ENCODE measurements around the gene AKNA.

The AKNA gene

DNA sequence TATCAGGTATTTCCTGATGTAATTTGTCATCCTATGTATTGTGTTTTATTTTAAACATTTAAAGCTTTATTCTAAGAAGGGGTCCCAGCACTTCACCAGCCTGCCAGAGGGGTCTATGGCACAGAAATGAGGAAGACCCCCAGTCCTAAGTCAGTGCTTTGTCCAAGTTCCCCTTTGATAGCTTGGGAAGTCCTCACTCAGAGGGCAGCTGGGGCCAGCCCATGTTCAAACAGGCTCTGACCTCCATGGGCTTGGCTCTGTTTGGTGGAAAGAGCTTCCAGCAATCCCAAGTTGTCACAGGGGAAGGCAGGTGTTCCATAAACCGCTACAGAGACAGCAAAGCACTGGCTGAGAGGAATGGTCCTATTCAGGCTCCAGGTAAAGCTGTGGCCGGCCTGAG, 26.6 kb upstream of the AKNA start:
- DNase-seq (ENCODE audit: low read depth in 2 of 2), result no peak

- no peak for DNase-seq (ENCODE audit: low read depth in 2 of 2)
Measured at GRCh38 chr9:114413861-114414301, 26.1 kb upstream of the AKNA start.

- DNase-seq (ENCODE audit: low read depth in 2 of 2), result no peak
Measured at GRCh38 chr9:114412048-114412683, 24.4 kb upstream of the AKNA start.

DNA sequence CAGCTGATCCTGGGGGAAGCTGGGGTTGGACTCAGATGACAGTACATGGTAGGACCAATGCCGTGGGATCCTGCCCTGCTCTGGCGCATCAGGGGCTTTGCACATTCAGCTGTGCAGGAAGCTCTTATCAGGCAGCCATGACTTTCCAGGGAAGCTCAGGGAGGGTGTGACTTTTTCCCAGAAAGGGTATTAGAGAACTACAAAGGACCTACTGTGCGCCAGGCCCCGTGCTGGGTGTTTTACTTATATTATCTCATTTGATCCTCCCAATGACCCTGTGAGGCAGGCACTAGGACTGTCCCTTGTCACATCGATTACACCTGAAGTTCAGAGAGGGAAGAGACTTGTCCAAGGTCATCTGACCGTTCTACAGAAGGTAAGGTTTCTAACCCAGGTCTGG, 23.7 kb upstream of the AKNA start:
- no peak for DNase-seq (ENCODE audit: low read depth in 2 of 2)

DNA sequence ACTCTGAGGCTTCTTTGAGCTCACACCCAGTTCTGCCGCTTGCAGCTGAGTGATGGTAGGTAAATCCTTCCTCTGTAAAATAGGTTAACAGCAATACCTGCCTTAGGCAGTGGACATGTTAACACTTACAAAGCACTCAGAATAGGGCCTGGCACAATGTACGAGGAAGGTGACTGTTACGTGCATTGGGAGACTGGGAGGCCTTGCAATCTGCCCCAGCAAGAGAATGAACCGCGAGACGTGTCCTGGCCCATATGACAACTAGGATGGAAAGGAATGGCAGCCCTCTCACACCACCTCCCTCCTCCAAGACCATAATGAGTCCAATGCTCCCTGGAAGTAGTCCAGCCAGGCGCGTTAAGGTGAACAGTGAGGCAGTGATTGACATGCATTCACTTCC, 23.1 kb upstream of the AKNA start:
- no peak for DNase-seq (ENCODE audit: low read depth in 2 of 2)

DNA sequence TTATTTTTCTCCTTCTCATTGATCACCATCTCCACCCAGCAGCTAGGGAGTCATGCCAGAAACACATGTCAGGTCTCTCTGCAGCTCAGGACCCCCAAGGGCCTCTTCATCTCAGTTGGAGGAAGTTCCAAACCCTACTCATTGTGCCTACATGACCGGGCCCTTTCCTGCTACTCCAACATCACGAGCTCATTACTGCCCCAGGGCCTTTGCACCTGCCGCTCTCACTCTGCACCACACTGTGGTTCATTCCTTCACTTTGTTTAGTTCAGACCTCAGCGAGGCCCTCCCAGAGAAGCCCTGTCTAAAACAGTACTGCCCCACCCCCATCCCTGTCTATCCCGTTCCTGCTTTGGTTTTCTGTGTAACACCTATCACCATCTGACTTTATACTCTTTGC, 22.1 kb upstream of the AKNA start:
- no peak for DNase-seq (ENCODE audit: low read depth in 2 of 2)

GRCh38 chr9:114409103-114409780, 21.5 kb upstream of the AKNA start:
- no peak for DNase-seq (ENCODE audit: low read depth in 2 of 2)

DNA sequence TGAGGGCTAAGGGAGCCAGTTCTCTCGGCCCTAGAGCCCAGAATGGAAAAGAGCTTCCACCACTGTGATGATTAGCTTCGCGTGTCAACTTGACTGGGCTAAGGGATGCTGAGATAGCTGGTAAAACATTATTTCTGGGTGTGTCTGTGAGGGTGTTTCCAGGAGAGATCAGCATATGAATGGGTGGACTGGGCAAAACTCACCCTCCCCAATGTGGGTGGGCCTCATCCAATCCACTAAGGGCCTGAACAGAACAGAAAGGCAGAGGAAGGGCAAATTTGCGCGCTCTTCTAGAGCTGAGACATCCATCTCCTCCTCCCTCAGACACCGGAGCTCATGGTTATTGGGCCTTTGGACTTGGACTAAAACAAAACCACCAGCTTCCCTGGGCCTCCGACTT, 20.9 kb upstream of the AKNA start:
- DNase-seq (ENCODE audit: low read depth in 2 of 2), result no peak

DNA sequence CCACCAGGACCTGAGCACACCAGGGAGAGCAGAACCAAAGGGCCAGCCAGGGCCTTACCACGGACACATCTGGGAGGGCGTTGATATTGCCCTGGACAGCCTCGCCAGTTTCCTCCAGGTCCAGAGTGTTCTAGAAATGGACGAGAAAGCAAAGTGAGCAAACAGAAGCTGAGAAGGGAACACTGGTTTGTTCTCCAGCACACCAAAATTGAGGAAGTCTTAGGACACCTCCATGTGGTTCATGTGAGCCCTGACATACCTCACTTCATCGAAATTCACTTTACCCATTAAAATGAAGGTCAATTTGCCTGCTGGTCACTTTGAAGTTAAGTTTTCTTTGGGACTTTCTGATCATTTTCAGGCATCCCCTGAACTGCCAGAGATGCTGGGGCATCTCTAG, 20.1 kb upstream of the AKNA start:
- DNase-seq (ENCODE audit: low read depth in 2 of 2), result no peak

- DNase-seq (ENCODE audit: low read depth in 2 of 2), result no peak
Measured at GRCh38 chr9:114406441-114406840, 18.7 kb upstream of the AKNA start.

DNA sequence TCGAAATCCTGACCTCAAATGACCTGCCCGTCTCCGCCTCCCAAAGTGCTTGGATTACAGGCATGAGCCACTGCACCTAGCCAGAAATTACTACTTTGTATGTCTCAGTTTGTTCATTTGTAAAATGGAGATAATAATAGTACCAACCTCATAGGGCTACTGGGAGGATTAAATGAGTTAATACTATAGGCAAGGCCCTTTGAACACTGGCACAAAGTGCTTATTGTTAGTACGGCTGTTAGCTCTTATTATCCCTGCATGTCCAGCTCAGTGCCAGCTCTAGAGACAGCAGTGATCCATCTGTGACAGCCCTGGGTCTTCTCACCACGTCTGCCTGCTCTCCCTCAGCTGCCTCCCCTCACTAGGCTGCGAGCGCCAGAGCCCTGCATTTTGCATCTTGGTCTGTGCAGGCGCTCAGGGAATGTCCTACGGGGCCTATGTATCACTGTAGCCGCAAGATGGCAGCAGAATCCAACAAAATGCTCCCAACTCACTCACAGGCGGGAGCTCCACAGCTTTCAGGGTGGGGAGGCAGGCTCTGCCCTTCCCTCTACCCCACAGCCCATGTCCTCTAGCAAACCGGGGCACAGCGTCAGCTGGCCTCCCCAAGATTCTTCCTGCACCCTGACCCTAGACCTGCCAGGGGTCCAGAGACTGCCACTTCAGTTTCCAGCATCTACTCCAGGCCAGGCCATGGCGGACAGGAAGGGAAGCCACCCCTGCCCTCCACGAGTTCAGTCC, 17.7 kb upstream of the AKNA start:
- DNase-seq (ENCODE audit: low read depth in 2 of 2), result peak; percentile 54 to 56

DNA sequence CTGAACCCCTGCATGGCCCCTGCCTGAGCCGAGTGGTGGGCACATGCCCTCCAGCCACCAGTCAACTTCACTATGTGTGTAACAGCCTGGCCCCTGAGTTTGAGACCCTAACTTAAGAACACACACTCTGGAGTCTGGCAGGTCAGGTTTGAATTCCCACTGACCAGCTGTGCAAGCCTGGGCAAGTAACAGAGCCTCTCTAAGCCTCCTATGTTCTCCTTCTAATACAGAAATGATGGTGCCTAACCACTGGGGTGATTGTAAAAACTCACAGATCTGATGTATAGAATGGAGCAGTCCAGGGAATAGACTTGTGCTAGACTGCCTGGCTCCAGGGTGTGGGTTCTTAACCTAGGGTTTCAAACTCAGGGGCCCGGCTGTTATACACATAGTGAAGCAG, 16.7 kb upstream of the AKNA start:
- no peak for DNase-seq (ENCODE audit: low read depth in 2 of 2)

- DNase-seq (ENCODE audit: low read depth in 2 of 2), result no peak
Measured at GRCh38 chr9:114403153-114403756, 15.5 kb upstream of the AKNA start.

GRCh38 chr9:114401344-114401743, 13.6 kb upstream of the AKNA start:
- no peak for DNase-seq (ENCODE audit: low read depth in 2 of 2)

- no peak for DNase-seq (ENCODE audit: low read depth in 2 of 2)
Measured at GRCh38 chr9:114400772-114401171, 13.0 kb upstream of the AKNA start.

GRCh38 chr9:114400219-114400618, 12.4 kb upstream of the AKNA start:
- no peak for DNase-seq (ENCODE audit: low read depth in 2 of 2)

- no peak for DNase-seq (ENCODE audit: low read depth in 2 of 2)
Measured at GRCh38 chr9:114399381-114399780, 11.6 kb upstream of the AKNA start.

DNA sequence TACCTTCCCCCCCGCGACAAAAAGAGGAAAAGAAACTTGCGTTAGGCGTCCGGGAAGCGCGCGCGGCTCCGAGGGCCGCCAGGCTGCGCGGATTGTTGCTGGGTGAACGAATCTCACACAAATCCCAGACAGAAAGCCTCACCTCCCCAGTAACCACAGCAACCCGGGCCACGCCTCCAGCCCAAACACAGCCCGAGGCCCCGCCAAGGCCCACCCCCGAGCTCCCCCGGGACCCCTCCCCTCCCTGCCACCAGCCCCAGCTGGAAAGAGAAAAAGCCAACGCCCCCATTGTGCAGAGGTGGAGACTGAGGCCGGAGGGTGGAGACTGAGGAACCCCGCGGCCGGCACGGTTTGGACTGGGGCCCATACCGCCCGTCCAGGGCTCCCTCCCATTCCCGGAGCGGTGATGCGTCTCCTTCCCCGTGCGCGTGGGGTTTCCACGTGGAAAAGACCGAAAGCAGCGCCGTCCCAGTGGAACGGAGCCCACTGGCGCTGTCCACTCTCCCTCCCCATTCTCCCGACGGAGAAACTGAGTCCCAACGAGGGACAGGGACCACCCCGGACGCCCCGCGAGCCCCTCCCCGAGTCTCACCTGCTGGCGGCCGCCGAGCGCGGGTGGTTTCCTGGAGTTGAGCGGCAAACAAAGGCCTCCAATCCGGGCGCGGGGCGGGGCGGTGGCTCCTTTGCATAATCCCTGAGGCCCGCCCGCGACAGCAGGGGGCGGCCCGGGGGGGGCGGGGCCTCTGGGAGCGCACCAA, 10.2 kb upstream of the AKNA start:
- DNase-seq (ENCODE audit: low read depth in 2 of 2), result peak; percentile 88 to 93

DNA sequence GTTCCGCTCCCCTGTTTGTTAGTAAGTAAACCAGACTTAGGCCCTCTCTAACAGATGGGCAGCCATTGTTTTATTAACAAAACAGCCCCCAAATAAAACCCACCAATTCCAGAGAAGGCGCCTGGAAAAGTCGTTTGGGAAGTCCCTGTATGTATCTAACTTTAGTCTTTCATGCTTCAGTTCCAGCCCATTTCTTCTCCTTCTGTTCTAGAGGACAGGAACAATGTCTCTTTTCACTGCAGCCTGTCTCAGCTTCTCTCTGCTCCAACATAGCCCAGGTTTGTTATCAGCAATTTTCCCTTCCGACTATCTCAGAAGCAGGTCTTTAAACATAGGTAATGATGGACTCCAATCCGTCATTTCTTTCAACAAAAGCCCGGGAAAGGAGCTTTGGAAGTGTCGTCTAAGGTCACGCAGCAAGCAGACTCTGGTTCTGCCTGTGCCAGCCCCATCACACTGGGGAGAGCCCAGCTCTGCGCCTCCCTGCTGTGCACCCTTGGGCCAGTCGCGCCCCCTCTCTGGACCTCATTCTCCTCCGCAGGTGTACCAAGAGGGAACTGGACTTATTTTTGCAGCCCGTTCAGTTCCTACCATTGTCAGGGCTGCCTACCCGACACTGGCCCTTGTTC, 9.6 kb upstream of the AKNA start:
- no peak for DNase-seq (ENCODE audit: low read depth in 2 of 2)

GRCh38 chr9:114396558-114397218, 8.9 kb upstream of the AKNA start:
- no peak for DNase-seq (ENCODE audit: low read depth in 2 of 2)

DNA sequence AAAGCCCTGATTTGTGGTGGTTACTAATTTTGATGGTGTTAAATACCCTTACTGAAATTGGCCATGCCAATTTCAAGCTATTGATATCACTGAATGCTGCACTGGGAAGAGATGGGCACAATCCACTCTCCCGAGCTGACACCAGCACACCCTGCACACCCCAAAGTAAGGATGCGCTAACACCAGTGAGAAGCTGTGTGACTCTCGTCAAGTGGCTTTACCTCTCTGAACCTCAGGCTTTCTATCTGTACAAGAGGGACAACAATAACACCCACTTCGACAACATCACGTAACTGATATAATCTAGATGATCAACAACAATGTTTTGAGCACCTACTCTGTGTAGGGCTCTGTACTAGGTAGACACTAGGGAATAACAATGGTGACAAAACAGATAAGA, 8.0 kb upstream of the AKNA start:
- no peak for DNase-seq (ENCODE audit: low read depth in 2 of 2)
